Endothelial cell of umbilical vein (primary cell): ENCODE measurements around the gene ATP11B. TPM values are rescaled to one million over a fixed set of nuclear protein-coding genes. Genes with fewer than 3 reads are reported as not detected.

ENCODE experiments used
- BruUV-seq: library from RNA; stranded (reverse); fragments of 400-500 nt; replicated peaks from 2 replicates; lab custom pipeline; 2021; lab: Mats Ljungman, UMichigan
- CTCF ChIA-PET: fragments of 300-600, 350-600 bp; sonication (Branson Sonifier 250); formaldehyde crosslinking; loops from one replicate; lab custom pipeline; 2021; ENCODE audit warnings: antibody characterized with exemption, inconsistent platforms; lab: Charles Lee
- POLR2A ChIA-PET: fragments of 300-600, 350-600 bp; sonication (Branson Sonifier 250); formaldehyde crosslinking; loops from one replicate; lab custom pipeline; 2021; ENCODE audit warnings: antibody characterized with exemption, inconsistent platforms; lab: Charles Lee
- DNase-seq: peaks from one replicate; pipeline ENCODE4 v3.0.0-alpha.2; 2011; ENCODE audit warnings: low read depth, low spot score
- FAIRE-seq: peaks from 2 replicates; lab custom pipeline; 2011; peaks lifted over from hg19 to GRCh38; lab: Jason Lieb, UNC
- H2AFZ ChIP-seq: 2 replicates; pipeline ENCODE4 v1.6.0; 2012; ENCODE audit warnings: low read depth, low read length, control low read depth, inconsistent platforms
- H3K27ac ChIP-seq: 2 replicates; pipeline ENCODE4 v1.5.1; 2011; ENCODE audit warnings: low read depth, mild to moderate bottlenecking, control low read depth, low read length, moderate library complexity; ENCODE audit not compliant: insufficient read depth
- H3K27me3 ChIP-seq, 2 experiments: 2 replicates each; pipeline versions ENCODE4 v1.6.0 to v1.6.1; 2011; ENCODE audit warnings: low read length in 2 of 2, mixed read lengths in 1 of 2; ENCODE audit not compliant: control insufficient read depth in 2 of 2, insufficient read depth in 2 of 2
- H3K36me3 ChIP-seq, 2 experiments: 2 replicates in 1 of 2; 3 replicates in 1 of 2; pipeline ENCODE4 v1.5.1; 2011; ENCODE audit warnings: low read length in 2 of 2, mild to moderate bottlenecking in 1 of 2, moderate library complexity in 1 of 2; ENCODE audit not compliant: control insufficient read depth in 2 of 2, insufficient read depth in 2 of 2; ENCODE audit errors: extremely low read depth in 1 of 2
- H3K4me1 ChIP-seq: 3 replicates; pipeline ENCODE4 v1.5.1; 2011; ENCODE audit warnings: mild to moderate bottlenecking, low read length; ENCODE audit not compliant: control insufficient read depth, insufficient read depth; ENCODE audit errors: extremely low read depth
- H3K4me2 ChIP-seq: 2 replicates; pipeline ENCODE4 v1.6.1; 2011; ENCODE audit warnings: low read length, control low read depth, mixed read lengths; ENCODE audit not compliant: insufficient read depth
- H3K4me3 ChIP-seq, 3 experiments: fragments of 200-600 bp in 1 of 3; sonication (generic), shearing (Covaris generic) in 1 of 3; replicated peaks in 1 of 3; 2 replicates each; pipeline ENCODE4 v1.5.1; 2011 to 2016; ENCODE audit warnings: control low read depth in 3 of 3, low read length in 3 of 3, mild to moderate bottlenecking in 2 of 3, inconsistent platforms in 1 of 3, low read depth in 1 of 3, moderate library complexity in 1 of 3; ENCODE audit not compliant: insufficient read depth in 1 of 3
- H3K79me2 ChIP-seq: 2 replicates; pipeline ENCODE4 v1.6.0; 2012; ENCODE audit warnings: low read length, inconsistent platforms; ENCODE audit not compliant: control insufficient read depth, insufficient read depth
- H3K9ac ChIP-seq: replicated peaks from 2 replicates; pipeline ENCODE3; 2011; ENCODE audit warnings: low read length, control low read depth; ENCODE audit not compliant: insufficient read depth; ENCODE audit errors: extremely low read depth
- H3K9me1 ChIP-seq: replicated peaks from 3 replicates; pipeline ENCODE4 v1.6.0; 2011; ENCODE audit warnings: mild to moderate bottlenecking, low read length; ENCODE audit not compliant: control insufficient read depth, insufficient read depth; ENCODE audit errors: extremely low read depth
- H3K9me3 ChIP-seq: replicated peaks from 2 replicates; pipeline ENCODE4 v1.5.1; 2012; ENCODE audit warnings: low read length, inconsistent platforms; ENCODE audit not compliant: control insufficient read depth, insufficient read depth
- H4K20me1 ChIP-seq: replicated peaks from 2 replicates; pipeline ENCODE3; 2011; ENCODE audit warnings: mild to moderate bottlenecking, low read length; ENCODE audit not compliant: control insufficient read depth, insufficient read depth; ENCODE audit errors: extremely low read depth
- CTCF ChIP-seq, 2 donors: IDR thresholded peaks; 1 replicate in 1 of 2; 2 replicates in 1 of 2; pipeline ENCODE4 v1.5.1; 2011; ENCODE audit warnings: low read length in 2 of 2, mild to moderate bottlenecking in 2 of 2, moderate library complexity in 2 of 2, control low read depth in 1 of 2, inconsistent platforms in 1 of 2, low read depth in 1 of 2; ENCODE audit not compliant: insufficient read depth in 1 of 2; ENCODE audit errors: extremely low read depth in 1 of 2
- EZH2 ChIP-seq: IDR thresholded peaks from 2 replicates; pipeline ENCODE4 v1.6.1; 2012; ENCODE audit warnings: borderline replicate concordance, low read depth, mild to moderate bottlenecking, moderate library complexity, low read length, inconsistent platforms; ENCODE audit not compliant: severe bottlenecking
- FOS ChIP-seq: IDR thresholded peaks from 2 replicates; pipeline ENCODE4 v1.6.1; 2011; ENCODE audit warnings: mild to moderate bottlenecking, low read length, moderate library complexity, borderline replicate concordance; ENCODE audit not compliant: insufficient read depth
- GATA2 ChIP-seq: IDR thresholded peaks from 2 replicates; pipeline ENCODE4 v1.7.0; 2011; ENCODE audit warnings: low read depth, mild to moderate bottlenecking, moderate library complexity, mixed read lengths, low read length; ENCODE audit not compliant: insufficient read length, insufficient read depth
- JUN ChIP-seq: IDR thresholded peaks from 2 replicates; pipeline ENCODE4 v1.6.1; 2011; ENCODE audit warnings: borderline replicate concordance, low read depth; ENCODE audit not compliant: insufficient read length, insufficient read depth
- MAX ChIP-seq: IDR thresholded peaks from 2 replicates; pipeline ENCODE4 v1.6.1; 2011; ENCODE audit not compliant: insufficient read depth, insufficient read length
- MYC ChIP-seq: IDR thresholded peaks from one replicate; pipeline ENCODE4 v1.6.1; 2011; ENCODE audit warnings: mild to moderate bottlenecking, low read depth, low read length
- POLR2A ChIP-seq: IDR thresholded peaks from 2 replicates; pipeline ENCODE4 v1.6.1; 2012; ENCODE audit warnings: low read depth, mild to moderate bottlenecking, control low read depth, low read length
- POLR2AphosphoS5 ChIP-seq: IDR thresholded peaks from 2 replicates; pipeline ENCODE4 v1.6.1; 2012; ENCODE audit warnings: low read depth, mild to moderate bottlenecking, control low read depth, low read length, moderate library complexity; ENCODE audit not compliant: insufficient read depth
- dilution Hi-C: fragments of 300-500 bp; cut with MboI; formaldehyde crosslinking; loops from one replicate; pipeline ENCODE4 v1.15.0; 2019; ENCODE audit warnings: low sequenced_read_pairs; ENCODE audit not compliant: extremely low pct_ligation_motif_present
- intact Hi-C: fragments of 100-400 bp; cut with micrococcal nuclease; formaldehyde crosslinking; loops from one replicate; pipeline ENCODE4 v1.10.0; 2022
- polyA plus RNA-seq, 4 experiments: library from polyadenylated mRNA; depleted of rRNA in 3 of 4; stranded (reverse) in 3 of 4; unstranded in 1 of 4; fragments of >200 nt; gene quantifications; 2 replicates each; pipeline versions ENCODE4 v1.2.1 to v1.2.3, GENCODE V29; 2011 to 2012; ENCODE audit warnings: missing spikeins in 1 of 4
- total RNA-seq: library from RNA; stranded (reverse); gene quantifications from 2 replicates; pipeline ENCODE4 v1.2.3, GENCODE V29; 2021

Gene ATP11B
- total and polyA plus RNA-seq, 2 donors (not counting 3 experiments of a cell fraction or from before 2014, with no cell fraction given): 10.1 to 49.3 TPM

GRCh38 chr3:182959474-182960350 is 166.4 kb downstream of the ATP11B start:
- ChIA-PET POLR2A (no interaction called here), CTCF (no interaction called here)
- intact Hi-C loops: no loop called here
- H2AFZ ChIP-seq: no peak overlapping the region
- no peaks in the 10 kb centered on the region for H3K9me3 ChIP-seq
- TF ChIP-seq MYC: no peak
- BruUV-seq: no TSS peak
- no peaks in the 10 kb centered on the region for H3K79me2 ChIP-seq
- H4K20me1 ChIP-seq: no peaks in the 10 kb centered on the region
- dilution Hi-C loops: no loop called here
- H3K9me1 ChIP-seq: no peaks in the 10 kb centered on the region
- H3K36me3 ChIP-seq: peaks cover 0 to 4% of the 10 kb centered on the region in 2 experiments
- H3K27ac ChIP-seq: no peak overlapping the region
- no peak overlapping the region for H3K4me3 ChIP-seq
- H3K4me1 ChIP-seq: no peaks in the 10 kb centered on the region
- DNase-seq (peak; percentile 18), FAIRE-seq (no peak)
- no peak overlapping the region for H3K4me2 ChIP-seq
- no peaks in the 10 kb centered on the region for H3K27me3 ChIP-seq
- no peak overlapping the region for H3K9ac ChIP-seq

- H3K9me3 ChIP-seq: no peaks in the 10 kb centered on the region
- no peaks in the 10 kb centered on the region for H3K4me1 ChIP-seq
- dilution Hi-C loops (no loop called here), intact Hi-C loops (no loop called here)
- no peak for TF ChIP-seq FOS
- no peak for TF ChIP-seq POLR2A
- no peak for TF ChIP-seq JUN
- TF ChIP-seq MYC: no peak
- no peak for TF ChIP-seq POLR2AphosphoS5
- no peak for TF ChIP-seq MAX
- no peak for TF ChIP-seq GATA2
- TF ChIP-seq CTCF (IDR thresholded peaks at IDR 0.05; ENCODE audit: extremely low read depth in 1 of 2, insufficient read depth in 1 of 2, low read depth in 1 of 2, low read length in 2 of 2): no peak
- TF ChIP-seq EZH2: no peak
- peaks cover 0 to 4% of the 10 kb centered on the region in 2 experiments for H3K36me3 ChIP-seq
- H4K20me1 ChIP-seq: peaks cover 3% of the 10 kb centered on the region
- DNase-seq (no peak), FAIRE-seq (no peak)
- H3K4me2 ChIP-seq: no peak overlapping the region
- CTCF ChIA-PET: interaction anchor here (0.5 kb wide), 1 partner anchor 1245 kb away, joined by 3 read pairs; no protein-coding TSS in a partner anchor
- BruUV-seq: no TSS peak
- H3K27ac ChIP-seq: no peak overlapping the region
- POLR2A ChIA-PET: no interaction called here
- H2AFZ ChIP-seq: no peak overlapping the region
- H3K27me3 ChIP-seq: no peaks in the 10 kb centered on the region
- peaks cover 14% of the 10 kb centered on the region for H3K79me2 ChIP-seq
- H3K4me3 ChIP-seq: no peak overlapping the region
- H3K9ac ChIP-seq: no peak overlapping the region
- no peaks in the 10 kb centered on the region for H3K9me1 ChIP-seq
These were observed 168.9 kb downstream of the ATP11B start for GRCh38 chr3:182962166-182962565.
